GM18505 (cell line): ENCODE measurements around the gene GLS2.
"Not testable (repeated sequence)": the region's sequence is repeated elsewhere in the genome, so short reads cannot be mapped to it uniquely, and the experiment has no call there.

Experiments used
- ATAC-seq: cut with Tn5 transposase; IDR thresholded peaks from one replicate; pipeline ENCODE4 v1.9.1; 2021; ENCODE audit not compliant: unreplicated experiment
- POLR2A ChIP-seq: IDR thresholded peaks from 4 replicates; pipeline ENCODE4 v1.6.1; 2011; ENCODE audit warnings: borderline replicate concordance; ENCODE audit not compliant: insufficient read depth, insufficient read length; ENCODE audit errors: extremely low read depth

GLS2 gene

GRCh38 chr12:56476143-56476542 lies 11.8 kb downstream of the GLS2 start:
- TF ChIP-seq POLR2A, result no peak
- no peak for ATAC-seq

- TF ChIP-seq POLR2A, result no peak
- ATAC-seq, result no peak
Measured at GRCh38 chr12:56474389-56474788, 13.6 kb downstream of the GLS2 start.

GRCh38 chr12:56469007-56469930 lies 18.7 kb downstream of the GLS2 start:
- ATAC-seq, result no peak
- no peak for TF ChIP-seq POLR2A

GRCh38 chr12:56468216-56469006 lies 19.6 kb downstream of the GLS2 start, which contains the start of gene SPRYD4:
SPRYD4 (plus strand) TSS chr12:56468578; CDS start chr12:56468592, 14 bp downstream.
- ATAC-seq, result peak; percentile 94
- TF ChIP-seq POLR2A, result peak; percentile 97

GRCh38 chr12:56462565-56462964 lies 25.4 kb downstream of the GLS2 start:
- ATAC-seq, result no peak

GRCh38 chr12:56461235-56462159 lies 26.5 kb downstream of the GLS2 start:
- no peak for TF ChIP-seq POLR2A

More at GRCh38 chr12:56462565-56462964, 25.4 kb downstream of the GLS2 start:
- no peak for TF ChIP-seq POLR2A

GRCh38 chr12:56457817-56458216 lies 30.1 kb downstream of the GLS2 start:
- no peak for ATAC-seq
- no peak for TF ChIP-seq POLR2A

More at GRCh38 chr12:56461235-56462159, 26.5 kb downstream of the GLS2 start:
- ATAC-seq, result no peak

- no peak for TF ChIP-seq POLR2A
- ATAC-seq, result no peak
Measured at GRCh38 chr12:56454557-56454956, 33.4 kb downstream of the GLS2 start, which contains the start of gene MIP. MIP (minus strand) TSS chr12:56454657; CDS start chr12:56454613, 44 bp downstream.

GRCh38 chr12:56451147-56451546 lies 36.8 kb downstream of the GLS2 start:
- ATAC-seq, result no peak

GRCh38 chr12:56450241-56450640 lies 37.7 kb downstream of the GLS2 start:
- no peak for ATAC-seq
- no peak for TF ChIP-seq POLR2A

More at GRCh38 chr12:56451147-56451546, 36.8 kb downstream of the GLS2 start:
- no peak for TF ChIP-seq POLR2A

GRCh38 chr12:56449622-56449984 lies 38.4 kb downstream of the GLS2 start:
- ATAC-seq, result no peak

GRCh38 chr12:56448860-56449621 lies 38.9 kb downstream of the GLS2 start, which contains the start of gene TIMELESS:
TIMELESS (minus strand) TSS chr12:56449426; CDS start chr12:56434170, 15,256 bp downstream.
- TF ChIP-seq POLR2A, result peak; percentile 85
- peak; percentile 97 for ATAC-seq

More at GRCh38 chr12:56449622-56449984, 38.4 kb downstream of the GLS2 start:
- no peak for TF ChIP-seq POLR2A

GRCh38 chr12:56443208-56443607 lies 44.8 kb downstream of the GLS2 start:
- not testable (repeated sequence) for ATAC-seq
